GM12873 (cell line): Measurements from ENCODE around the gene NUP50.

Experiments
- TF ChIP-seq, protein P1 (sequence below): IDR thresholded peaks from 2 replicates; pipeline ENCODE4 v1.5.1; 2012; ENCODE audit warnings: low read depth, mild to moderate bottlenecking, moderate library complexity, low read length, control low read depth; ENCODE audit not compliant: insufficient read depth; ENCODE audit errors: missing control alignments

NUP50 gene

GRCh38 chr22:45226503-45227186 is 62.9 kb downstream of the NUP50 start:
- TF ChIP-seq, protein P1, sequence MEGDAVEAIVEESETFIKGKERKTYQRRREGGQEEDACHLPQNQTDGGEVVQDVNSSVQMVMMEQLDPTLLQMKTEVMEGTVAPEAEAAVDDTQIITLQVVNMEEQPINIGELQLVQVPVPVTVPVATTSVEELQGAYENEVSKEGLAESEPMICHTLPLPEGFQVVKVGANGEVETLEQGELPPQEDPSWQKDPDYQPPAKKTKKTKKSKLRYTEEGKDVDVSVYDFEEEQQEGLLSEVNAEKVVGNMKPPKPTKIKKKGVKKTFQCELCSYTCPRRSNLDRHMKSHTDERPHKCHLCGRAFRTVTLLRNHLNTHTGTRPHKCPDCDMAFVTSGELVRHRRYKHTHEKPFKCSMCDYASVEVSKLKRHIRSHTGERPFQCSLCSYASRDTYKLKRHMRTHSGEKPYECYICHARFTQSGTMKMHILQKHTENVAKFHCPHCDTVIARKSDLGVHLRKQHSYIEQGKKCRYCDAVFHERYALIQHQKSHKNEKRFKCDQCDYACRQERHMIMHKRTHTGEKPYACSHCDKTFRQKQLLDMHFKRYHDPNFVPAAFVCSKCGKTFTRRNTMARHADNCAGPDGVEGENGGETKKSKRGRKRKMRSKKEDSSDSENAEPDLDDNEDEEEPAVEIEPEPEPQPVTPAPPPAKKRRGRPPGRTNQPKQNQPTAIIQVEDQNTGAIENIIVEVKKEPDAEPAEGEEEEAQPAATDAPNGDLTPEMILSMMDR: no peak

DNA sequence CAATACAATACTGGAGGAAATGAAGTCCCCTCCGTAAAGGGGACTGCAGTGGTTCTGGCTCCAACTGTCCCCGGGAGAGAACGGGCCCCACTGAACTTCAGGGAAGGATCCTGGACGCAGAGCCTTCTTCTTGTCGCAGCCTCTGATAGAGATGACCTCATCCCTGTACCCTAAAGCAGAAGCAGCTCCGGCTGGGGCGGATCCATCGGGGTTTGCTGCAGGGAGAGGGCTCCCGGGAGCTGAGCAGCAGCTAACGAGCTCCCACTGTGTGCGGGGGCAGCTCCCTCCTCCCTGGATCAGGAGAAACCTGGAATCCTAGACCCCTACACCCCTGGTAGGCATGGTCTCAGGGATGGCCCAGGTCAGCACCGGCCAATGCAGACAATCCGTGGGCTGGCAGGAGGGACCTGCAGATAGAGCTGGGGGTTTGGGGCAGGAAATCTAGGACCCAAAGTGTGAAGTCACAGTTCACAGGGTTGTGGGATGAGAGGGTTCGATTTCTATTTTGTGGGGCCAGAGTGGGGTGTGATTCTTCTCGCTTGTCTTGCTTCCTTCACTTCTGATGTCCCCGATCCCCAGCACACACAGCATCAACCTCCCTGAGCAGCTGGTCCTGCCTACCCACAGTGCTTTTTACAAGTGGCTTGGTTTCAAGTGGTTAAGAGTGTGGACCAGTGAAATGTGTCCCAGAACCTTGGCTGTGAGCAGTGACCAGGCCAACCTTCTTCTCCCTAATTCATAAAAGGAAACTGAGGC is 64.1 kb downstream of the NUP50 start:
- TF ChIP-seq, protein P1: no peak

GRCh38 chr22:45228401-45228754 is 64.7 kb downstream of the NUP50 start:
- TF ChIP-seq, protein P1: no peak

DNA sequence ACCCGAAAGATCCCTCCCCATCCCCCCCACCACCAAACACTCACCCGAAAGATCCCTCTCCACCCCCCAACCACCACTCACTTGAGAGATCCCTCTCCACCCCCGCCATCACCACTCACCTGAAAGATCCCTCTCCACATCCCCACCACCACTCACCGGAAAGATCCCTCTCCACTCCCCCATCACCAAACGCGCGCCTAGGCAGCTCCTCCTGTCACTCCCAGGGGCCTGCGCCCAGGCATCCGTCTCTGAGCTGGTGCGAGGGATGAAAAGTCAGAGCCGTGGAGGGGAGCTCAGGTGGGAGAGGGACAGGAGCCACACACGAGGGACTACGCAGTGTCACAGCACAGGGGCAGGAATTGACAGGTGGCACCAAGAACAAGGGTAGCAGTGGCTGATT is 65.5 kb downstream of the NUP50 start:
- TF ChIP-seq, protein P1: no peak

DNA sequence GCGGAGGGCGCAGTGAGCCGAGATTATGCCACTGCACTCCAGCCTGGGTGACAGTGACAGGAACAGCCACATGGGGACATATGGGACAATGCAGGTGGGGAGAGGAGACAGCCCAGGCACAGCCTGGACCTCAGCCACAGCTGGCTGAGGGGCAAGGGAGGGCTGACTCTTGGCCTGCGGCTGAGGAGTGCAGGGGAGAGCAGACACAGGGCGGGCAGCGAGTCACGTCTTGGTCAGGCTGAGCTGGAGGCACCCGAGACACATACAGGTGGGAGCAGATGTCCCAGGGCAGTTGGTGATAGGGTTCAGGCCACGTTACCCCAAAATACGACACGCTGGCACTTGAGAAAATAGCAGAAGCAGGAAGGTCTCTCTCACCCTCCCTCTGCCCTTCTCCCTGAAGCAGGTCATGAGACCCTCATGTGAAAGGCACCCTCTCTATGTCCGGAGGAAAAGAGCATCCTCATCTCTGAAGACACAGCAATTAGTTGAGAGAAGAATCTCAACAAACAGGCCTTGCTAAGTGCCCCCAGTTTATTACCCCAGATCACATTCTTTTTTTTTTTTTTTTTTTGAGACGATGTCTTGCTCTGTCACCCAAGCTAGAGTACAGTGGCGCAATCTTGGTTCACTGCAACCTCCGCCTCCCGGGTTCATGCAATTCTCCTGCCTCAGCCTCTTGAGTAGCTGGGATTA is 66.4 kb downstream of the NUP50 start:
- TF ChIP-seq, protein P1: no peak

DNA sequence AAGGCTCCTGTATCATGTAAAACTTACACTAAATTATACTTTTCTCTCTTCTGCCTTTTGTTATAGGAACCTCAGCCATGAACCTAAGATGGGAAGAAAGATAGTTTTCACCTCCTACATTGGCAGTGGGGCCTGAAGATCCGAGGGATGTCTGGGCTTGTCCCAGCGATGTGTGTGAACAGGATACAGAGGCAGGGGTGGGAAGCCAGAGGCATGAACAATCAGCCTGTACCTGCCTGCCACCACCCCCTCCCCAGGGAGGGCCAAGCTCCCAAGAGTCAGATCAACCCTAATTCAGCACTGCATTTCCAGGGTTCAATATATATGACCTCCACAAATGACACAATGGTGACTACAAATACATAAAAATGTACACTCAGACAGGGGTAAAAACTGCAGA is 67.6 kb downstream of the NUP50 start:
- TF ChIP-seq, protein P1: no peak

DNA sequence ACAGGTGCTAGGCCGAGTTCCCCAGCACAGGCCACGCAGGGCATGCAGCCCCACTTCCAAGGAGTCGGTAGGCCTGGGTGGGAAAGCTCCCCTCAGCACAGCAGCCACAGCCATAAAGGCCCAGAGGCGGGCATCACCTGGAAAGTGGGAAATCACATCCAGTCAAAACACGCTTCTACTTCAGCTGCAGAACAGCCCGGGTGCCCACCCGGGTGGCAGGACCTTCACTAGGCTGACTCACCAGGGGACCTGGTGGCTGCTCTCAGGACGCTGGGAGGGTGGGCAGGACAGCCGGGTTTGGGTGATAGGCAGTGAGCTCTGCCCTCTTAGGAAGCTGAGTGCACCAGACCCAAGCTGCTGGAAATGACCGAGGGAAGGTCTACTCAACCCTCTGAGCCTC is 69.7 kb downstream of the NUP50 start:
- TF ChIP-seq, protein P1: no peak
